ENCODE results near the gene KDM1A.

The KDM1A gene

GRCh38 chr1:23066075-23066474 is 46.8 kb downstream of the KDM1A start:
- no peak for TF ChIP-seq CTCF (conservative IDR thresholded peaks at IDR 0.05)
- H3K27ac ChIP-seq: no peak overlapping the region

- no peak for TF ChIP-seq CTCF (conservative IDR thresholded peaks at IDR 0.05)
- H3K27ac ChIP-seq: no peak overlapping the region
Observed at GRCh38 chr1:23069149-23069548, 49.9 kb downstream of the KDM1A start.

- TF ChIP-seq CTCF (conservative IDR thresholded peaks at IDR 0.05): no peak
- no peak overlapping the region for H3K27ac ChIP-seq
Observed at GRCh38 chr1:23069675-23070074, 50.4 kb downstream of the KDM1A start.

GRCh38 chr1:23074012-23074411 is 54.7 kb downstream of the KDM1A start:
- no peak for TF ChIP-seq CTCF (conservative IDR thresholded peaks at IDR 0.05)
- H3K27ac ChIP-seq: no peak overlapping the region

GRCh38 chr1:23079025-23079424 is 59.8 kb downstream of the KDM1A start:
- H3K27ac ChIP-seq: peak overlapping the region; percentile 89
- TF ChIP-seq CTCF (conservative IDR thresholded peaks at IDR 0.05): no peak

- H3K27ac ChIP-seq: peak overlapping the region; percentile 89
- TF ChIP-seq CTCF (conservative IDR thresholded peaks at IDR 0.05): no peak
Observed at GRCh38 chr1:23080885-23081284, 61.6 kb downstream of the KDM1A start.

- H3K27ac ChIP-seq: peak overlapping the region; percentile 89
- TF ChIP-seq CTCF (conservative IDR thresholded peaks at IDR 0.05): no peak; the same call in 1 of the 2 replicates
Observed at GRCh38 chr1:23081376-23081775, 62.1 kb downstream of the KDM1A start.
